Endometrium (tissue), 2 donors: Measurements from ENCODE around the gene ZNF382.
A peak's percentile ranks its signal among the peaks of the same experiment; 100 is the strongest.
"Not testable (repeated sequence)": the region's sequence is repeated elsewhere in the genome, so short reads cannot be mapped to it uniquely, and the experiment has no call there.

Source experiments
- FAIRE-seq: peaks from 2 replicates; lab custom pipeline; 2012; peaks lifted over from hg19 to GRCh38; lab: Jason Lieb, UNC
- donor health status: control.
- donor health status: control.

ZNF382 gene

GRCh38 chr19:36605101-36605876, at the start of gene ZNF382:
TSS of gene ZNF382 (plus strand) at chr19:36605313. CDS start at chr19:36609915, 4,602 bp downstream.
- no peak for FAIRE-seq

- no peak for FAIRE-seq
These were observed 40.7 kb upstream of the ZNF382 start for GRCh38 chr19:36564391-36564790.

- no peak for FAIRE-seq
These were observed 32.5 kb upstream of the ZNF382 start for GRCh38 chr19:36572593-36573019.

GRCh38 chr19:36573020-36573894, 31.9 kb upstream of the ZNF382 start, which contains the start of gene ZNF529:
TSS of gene ZNF529 (minus strand) at chr19:36573292. CDS start at chr19:36572346, 946 bp downstream.
- FAIRE-seq: peak; percentile 41

GRCh38 chr19:36573895-36574720, 31.0 kb upstream of the ZNF382 start:
- FAIRE-seq: no peak

- no peak for FAIRE-seq
These were observed 30.4 kb upstream of the ZNF382 start for GRCh38 chr19:36574741-36575140.

- no peak for FAIRE-seq
These were observed 27.7 kb upstream of the ZNF382 start for GRCh38 chr19:36577271-36577996.

- no peak for FAIRE-seq
These were observed 25.9 kb upstream of the ZNF382 start for GRCh38 chr19:36579255-36579654.

- not testable (repeated sequence) for FAIRE-seq
These were observed 2.4 kb upstream of the ZNF382 start for GRCh38 chr19:36602681-36603080.

- FAIRE-seq: no peak
These were observed 435 bp upstream of the ZNF382 start for GRCh38 chr19:36604656-36605100.

GRCh38 chr19:36605877-36606478, 865 bp downstream of the ZNF382 start:
- no peak for FAIRE-seq

- no peak for FAIRE-seq
These were observed 21.9 kb downstream of the ZNF382 start for GRCh38 chr19:36627057-36627456.

- FAIRE-seq: no peak
These were observed 30.2 kb downstream of the ZNF382 start for GRCh38 chr19:36635342-36635741.

- no peak for FAIRE-seq
These were observed 33.9 kb downstream of the ZNF382 start for GRCh38 chr19:36638862-36639510.

GRCh38 chr19:36646746-36647145, 41.6 kb downstream of the ZNF382 start:
- FAIRE-seq: no peak

GRCh38 chr19:36652958-36653357, 47.8 kb downstream of the ZNF382 start:
- FAIRE-seq: no peak

GRCh38 chr19:36665832-36666231, 60.7 kb downstream of the ZNF382 start:
- no peak for FAIRE-seq

GRCh38 chr19:36668646-36669045, 63.5 kb downstream of the ZNF382 start:
- FAIRE-seq: no peak

- no peak for FAIRE-seq
These were observed 67.3 kb downstream of the ZNF382 start for GRCh38 chr19:36672368-36672767.

GRCh38 chr19:36674201-36674600, 69.1 kb downstream of the ZNF382 start:
- FAIRE-seq: no peak
